ENCODE results near the gene KCNV2.

DNA sequence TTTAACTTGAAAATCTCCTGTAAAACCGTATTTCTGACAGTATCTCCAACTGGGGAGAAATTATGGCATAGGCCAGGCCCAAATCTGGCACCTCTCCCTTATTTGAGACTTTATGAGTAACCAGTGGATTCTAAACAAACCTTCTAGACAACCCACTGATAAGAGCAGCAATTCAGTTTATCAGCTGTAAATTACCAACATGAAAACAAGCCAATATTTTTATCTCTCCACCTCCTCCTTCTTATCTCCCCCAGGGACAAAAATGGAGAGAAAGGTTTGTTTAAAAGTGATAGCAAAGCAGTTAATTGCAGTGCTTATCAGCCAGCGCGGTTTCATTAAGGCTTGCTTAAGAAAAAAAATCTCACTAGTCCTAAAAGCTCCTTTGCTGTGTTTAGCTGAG, 53.8 kb downstream of the KCNV2 start:
- TF ChIP-seq POLR2A (IDR thresholded peaks at IDR 0.05; ENCODE audit: low read depth, low read length) (no peak), TAF1 (IDR thresholded peaks at IDR 0.05; ENCODE audit: borderline replicate concordance, low read depth, low read length) (no peak)
